ENCODE measurements around the gene PTTG1IP.
A peak's percentile ranks its signal among the peaks of the same experiment; 100 is the strongest.

Gene PTTG1IP

GRCh38 chr21:44873356-44874239, at the start of gene PTTG1IP:
Gene PTTG1IP, minus strand, starts transcription at chr21:44873690. Its CDS starts 74 bp downstream, at chr21:44873616.
- peak; percentile 95 for DNase-seq (ENCODE audit: low read depth)
- TF ChIP-seq POLR2A (IDR thresholded peaks at IDR 0.05; ENCODE audit: extremely low read depth, insufficient read length) (peak; percentile 72), CTCF (IDR thresholded peaks at IDR 0.05; ENCODE audit: low read depth, low read length) (no peak), MYC (IDR thresholded peaks at IDR 0.05; ENCODE audit: low read depth, low read length) (peak; percentile 33; the same call in 1 of the 2 replicates)
- H3K4me3 ChIP-seq (ENCODE audit: low read depth, low read length) = peak within 1 kb of the TSS; percentile 77

- DNase-seq (ENCODE audit: low read depth) = no peak
- no peak for TF ChIP-seq CTCF (IDR thresholded peaks at IDR 0.05; ENCODE audit: low read depth, low read length)
- TF ChIP-seq POLR2A (IDR thresholded peaks at IDR 0.05; ENCODE audit: extremely low read depth, insufficient read length) = no peak
- TF ChIP-seq, protein P1, sequence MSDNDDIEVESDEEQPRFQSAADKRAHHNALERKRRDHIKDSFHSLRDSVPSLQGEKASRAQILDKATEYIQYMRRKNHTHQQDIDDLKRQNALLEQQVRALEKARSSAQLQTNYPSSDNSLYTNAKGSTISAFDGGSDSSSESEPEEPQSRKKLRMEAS (IDR thresholded peaks at IDR 0.05; ENCODE audit: low read depth, low read length) = no peak
- no peak for TF ChIP-seq MYC (IDR thresholded peaks at IDR 0.05; ENCODE audit: low read depth, low read length)
- no peak overlapping the region for H3K4me3 ChIP-seq (ENCODE audit: low read depth, low read length)
These were observed 48.4 kb upstream of the PTTG1IP start for GRCh38 chr21:44921928-44922327.

- peak; percentile 95 for DNase-seq (ENCODE audit: low read depth)
- peak within 1 kb of the TSS; percentile 92 for H3K4me3 ChIP-seq (ENCODE audit: low read depth, low read length)
- TF ChIP-seq POLR2A (IDR thresholded peaks at IDR 0.05; ENCODE audit: extremely low read depth, insufficient read length) (no peak), CTCF (IDR thresholded peaks at IDR 0.05; ENCODE audit: low read depth, low read length) (no peak), MYC (IDR thresholded peaks at IDR 0.05; ENCODE audit: low read depth, low read length) (no peak; the same call in 1 of the 2 replicates)
- TF ChIP-seq, protein P1 (IDR thresholded peaks at IDR 0.05; ENCODE audit: low read depth, low read length) = no peak; the same call in 1 of the 2 replicates
These were observed 47.5 kb upstream of the PTTG1IP start, which contains the start of gene ITGB2 for GRCh38 chr21:44920694-44921604. Gene ITGB2, minus strand, starts transcription at chr21:44920899. Its CDS starts 10,117 bp downstream, at chr21:44910782.

DNA sequence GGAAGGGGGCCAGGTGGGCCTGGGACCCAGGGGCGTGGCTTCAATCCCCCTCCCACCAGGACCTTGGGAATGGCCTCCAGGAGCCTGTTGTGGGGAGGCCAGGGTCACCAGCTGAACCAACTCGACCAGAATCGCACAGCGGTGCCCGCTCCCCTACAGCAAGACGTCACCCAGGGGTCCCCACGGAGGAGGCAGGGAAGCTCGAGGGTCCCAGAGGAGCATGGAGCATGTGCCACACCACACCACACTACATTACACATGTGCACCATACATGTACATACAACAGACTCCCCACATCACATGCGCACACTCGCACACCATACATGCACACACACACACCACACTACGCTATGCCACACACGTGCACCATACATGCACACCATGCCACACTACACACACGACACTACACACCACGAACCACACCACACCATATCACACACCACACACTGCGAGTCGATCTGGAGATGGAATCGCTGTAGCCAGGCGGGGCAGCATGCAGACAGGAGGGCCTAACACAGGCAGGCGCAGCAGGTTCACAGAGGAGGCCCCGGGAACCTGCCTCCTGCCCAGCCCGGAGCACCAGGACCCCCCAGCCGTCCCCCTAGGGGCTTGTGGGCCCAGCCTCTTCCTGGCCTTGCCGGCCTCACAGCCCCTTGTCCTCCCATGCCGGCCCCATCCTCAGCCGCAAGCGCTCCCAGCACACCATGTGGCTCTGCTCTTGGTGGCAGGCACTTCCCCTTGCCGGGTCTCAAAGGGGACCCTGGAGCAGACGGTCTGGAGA, 46.6 kb upstream of the PTTG1IP start:
- no peak for TF ChIP-seq POLR2A (IDR thresholded peaks at IDR 0.05; ENCODE audit: extremely low read depth, insufficient read length)
- peak; percentile 58 for TF ChIP-seq MYC (IDR thresholded peaks at IDR 0.05; ENCODE audit: low read depth, low read length)
- TF ChIP-seq, protein P1 (IDR thresholded peaks at IDR 0.05; ENCODE audit: low read depth, low read length) = peak; percentile 94
- H3K4me3 ChIP-seq (ENCODE audit: low read depth, low read length) = peak overlapping the region; percentile 92
- DNase-seq (ENCODE audit: low read depth) = peak; percentile 87

DNA sequence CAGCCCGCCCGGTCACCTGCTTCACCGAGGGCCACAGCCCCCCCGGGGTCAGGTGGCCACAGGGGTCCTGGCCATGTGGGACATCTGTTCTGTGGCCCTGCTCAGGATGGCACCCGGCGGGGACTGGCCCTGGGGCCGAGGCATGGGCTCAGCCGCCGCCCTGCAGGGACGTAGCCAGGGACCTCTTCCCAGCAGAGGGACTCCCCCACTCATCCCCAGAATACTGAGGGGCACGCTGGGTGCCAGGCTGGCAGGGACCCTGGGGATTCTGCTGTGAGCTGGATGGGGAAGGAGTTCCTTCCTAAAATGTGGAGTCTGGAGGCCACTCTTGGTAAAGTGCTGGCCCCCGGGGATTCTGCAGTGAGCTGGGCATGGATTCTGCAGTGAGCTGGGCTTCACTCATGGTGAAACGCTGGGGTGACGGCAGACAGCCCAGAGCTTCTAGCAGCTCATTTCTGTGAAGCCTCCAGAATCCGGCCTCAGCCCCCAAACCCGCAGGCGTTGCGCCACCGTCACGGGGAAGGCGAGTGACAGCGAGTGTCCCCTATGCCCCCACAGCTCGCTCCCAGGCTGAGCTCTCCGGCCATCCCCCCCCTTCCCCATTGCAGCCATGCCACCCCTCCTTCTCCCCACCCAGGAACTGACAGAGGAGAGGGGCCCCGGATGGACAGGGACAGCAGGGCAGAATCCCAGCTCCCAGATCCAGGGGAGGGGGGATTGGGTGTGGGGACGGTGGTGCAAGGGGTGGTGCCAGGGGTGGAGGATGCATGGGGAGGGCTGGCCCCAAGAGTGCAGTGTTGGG, 45.8 kb upstream of the PTTG1IP start:
- no peak for TF ChIP-seq CTCF (IDR thresholded peaks at IDR 0.05; ENCODE audit: low read depth, low read length)
- TF ChIP-seq, protein P1 (IDR thresholded peaks at IDR 0.05; ENCODE audit: low read depth, low read length) = peak; percentile 64; the same call in 1 of the 2 replicates
- no peak for TF ChIP-seq MYC (IDR thresholded peaks at IDR 0.05; ENCODE audit: low read depth, low read length)
- no peak for TF ChIP-seq POLR2A (IDR thresholded peaks at IDR 0.05; ENCODE audit: extremely low read depth, insufficient read length)
- peak overlapping the region; percentile 92 for H3K4me3 ChIP-seq (ENCODE audit: low read depth, low read length)
- peak; percentile 94 for DNase-seq (ENCODE audit: low read depth)
